Right ventricle myocardium superior (tissue), 1 donor: ENCODE measurements around the gene RPS6KC1. TPM values are rescaled to one million over a fixed set of nuclear protein-coding genes. Genes with fewer than 3 reads are reported as not detected.
A peak's percentile ranks its signal among the peaks of the same experiment; 100 is the strongest.
"Not testable (repeated sequence)": the region's sequence is repeated elsewhere in the genome, so short reads cannot be mapped to it uniquely, and the experiment has no call there.

Experiments used
- ATAC-seq: fragments of 200-7000 bp; cut with Tn5 transposase; one replicate; pipeline ENCODE4 v1.9.1; 2020; ENCODE audit warnings: mild to moderate bottlenecking; ENCODE audit not compliant: poor library complexity
- DNase-seq: peaks from one replicate; pipeline ENCODE4 v3.0.0-alpha.2; 2020
- intact Hi-C: fragments of 100-400 bp; cut with DNase I; formaldehyde crosslinking; loops from one replicate; pipeline ENCODE4 v1.11.2; 2022
- total RNA-seq: library from RNA; stranded (reverse); fragmentation: NEBNext Ultra II Directional; extraction: Animal tissue kit (Norgen Biotek cat#: 25700); gene quantifications from one replicate; pipeline ENCODE4 v1.2.1, GENCODE V29; 2021
- donor health status: DM: no; HTN: yes; CAD: no; lungs with severe emphysema.

Gene RPS6KC1
- total RNA-seq, 1 donor from 2014 or later: 9.7 TPM

DNA sequence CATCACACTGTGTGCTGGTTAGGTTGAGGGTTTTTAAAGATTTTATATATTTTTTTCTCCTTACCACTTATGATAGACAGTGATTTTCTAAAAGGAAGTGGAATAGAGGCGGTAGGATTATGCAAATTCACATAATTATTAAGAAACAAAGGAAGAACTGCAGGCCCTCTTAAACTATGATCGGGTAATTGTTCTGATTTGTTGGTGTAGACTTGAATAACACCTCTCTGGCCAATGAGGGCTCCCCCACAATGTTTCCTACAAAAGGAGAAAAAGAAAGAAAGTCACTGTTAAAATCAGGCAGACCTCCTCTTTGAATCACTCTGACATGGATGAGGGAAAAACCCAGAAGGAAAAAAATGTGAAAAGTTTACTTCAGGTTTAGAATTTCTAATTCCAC is 241.6 kb downstream of the RPS6KC1 start:
- DNase-seq (no peak), ATAC-seq (no peak)
- intact Hi-C loops: no loop called here

DNA sequence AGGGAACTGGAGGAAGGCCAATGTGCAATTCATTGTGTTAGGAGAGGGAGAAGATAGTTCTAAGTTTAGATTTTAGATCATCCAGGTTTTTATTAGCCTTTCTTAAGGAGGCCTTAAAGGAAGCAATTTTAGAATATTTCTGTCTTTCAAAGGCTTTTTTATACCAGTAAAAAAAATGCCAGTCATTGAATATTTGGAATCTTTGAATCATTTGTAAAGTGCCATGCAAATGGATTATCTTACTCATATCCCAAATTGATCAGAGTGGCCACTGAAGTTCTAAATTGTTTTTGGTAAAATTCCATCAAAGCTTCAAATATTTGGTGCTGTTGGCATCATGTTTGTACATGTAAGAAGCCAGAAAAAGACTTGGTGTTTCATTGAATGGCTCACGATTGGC is 244.8 kb downstream of the RPS6KC1 start:
- ATAC-seq (no peak), DNase-seq (no peak)
- intact Hi-C loops: no loop called here

DNA sequence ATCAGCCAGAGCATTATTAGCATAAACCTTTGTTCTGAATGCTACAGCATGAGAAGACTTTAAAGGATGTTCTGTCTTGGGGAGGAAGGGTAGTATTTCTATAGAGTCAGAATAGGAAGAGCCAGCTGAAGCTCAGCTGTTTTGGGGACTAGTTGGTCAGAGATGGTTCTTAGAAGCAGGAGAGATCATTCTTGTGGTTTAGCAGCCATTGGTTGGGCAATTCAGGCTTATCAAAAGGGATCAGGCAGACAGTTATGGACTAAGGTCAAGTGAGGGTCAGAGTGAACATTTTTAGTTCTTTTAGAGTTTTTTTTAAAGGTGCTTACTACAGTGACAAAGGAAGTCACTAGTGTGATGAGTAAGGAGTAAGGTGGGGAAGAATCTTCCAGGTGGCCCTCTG is 245.5 kb downstream of the RPS6KC1 start:
- DNase-seq: no peak
- no peak for ATAC-seq
- intact Hi-C loops: no loop called here

DNA sequence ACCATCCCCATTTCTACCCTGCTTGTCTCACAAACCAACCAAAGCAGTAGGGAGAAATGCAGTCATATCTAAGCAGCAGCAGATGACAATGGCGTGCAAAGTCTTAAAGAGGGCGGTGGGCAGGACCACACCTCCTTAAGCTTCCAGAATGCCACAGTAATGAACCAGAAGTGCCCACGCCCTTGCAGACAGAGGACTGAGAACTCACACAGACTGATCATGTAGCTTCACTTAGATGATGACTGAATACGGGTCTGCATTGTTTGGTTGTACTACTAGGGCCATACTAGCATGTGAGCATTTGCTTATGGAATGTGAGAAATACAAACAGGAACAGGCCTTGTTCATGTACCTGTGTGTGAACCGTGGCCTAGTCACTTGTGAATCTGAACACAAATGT is 246.0 kb downstream of the RPS6KC1 start:
- DNase-seq: no peak
- no peak for ATAC-seq
- intact Hi-C loops: no loop called here

DNA sequence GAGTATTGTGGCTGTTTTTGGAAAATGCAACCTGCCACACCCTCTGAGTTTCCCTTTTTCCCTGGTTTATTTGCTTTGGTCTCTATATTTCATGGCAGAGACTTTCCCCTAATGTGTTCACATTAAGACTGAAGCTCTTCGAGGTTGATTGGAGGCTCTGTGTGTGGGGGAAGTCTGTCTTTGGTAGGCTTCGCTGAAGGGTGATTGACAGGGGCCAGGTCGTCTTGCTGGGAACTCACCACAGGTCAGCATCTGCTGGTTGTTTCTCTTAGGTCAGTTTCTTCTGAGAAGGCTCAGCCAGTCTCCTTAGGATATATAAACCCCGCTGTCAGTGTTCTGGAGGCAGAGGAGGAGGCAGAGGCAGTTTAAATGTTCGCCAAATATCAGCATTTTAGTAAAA is 249.4 kb downstream of the RPS6KC1 start:
- ATAC-seq: no peak
- intact Hi-C loops: no loop called here

DNA sequence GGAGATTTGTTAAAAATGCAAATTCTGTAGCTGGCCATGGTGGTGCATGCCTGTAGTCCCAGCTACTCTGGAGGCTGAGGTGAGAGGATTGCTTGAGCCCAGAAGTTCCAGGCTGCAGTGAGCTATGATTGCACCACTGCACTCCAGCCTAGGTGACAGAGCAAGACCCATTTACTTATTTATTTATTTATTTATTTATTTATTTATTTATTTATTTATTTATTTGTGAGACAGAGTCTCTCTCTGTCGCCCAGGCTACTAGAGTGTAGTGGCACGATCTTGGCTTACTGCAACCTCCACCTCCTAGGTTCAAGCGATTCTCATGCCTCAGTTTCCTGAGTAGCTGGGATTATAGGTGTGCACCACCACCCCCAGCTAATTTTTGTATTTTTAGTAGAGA is 250.5 kb downstream of the RPS6KC1 start:
- ATAC-seq, DNase-seq, intact Hi-C loops: not testable (repeated sequence)

More for the DNA sequence above, 249.4 kb downstream of the RPS6KC1 start:
- DNase-seq: no peak

GRCh38 chr1:213303286-213303685 is 252.2 kb downstream of the RPS6KC1 start:
- intact Hi-C loops: no loop called here
- ATAC-seq (peak; percentile 60), DNase-seq (no peak)

GRCh38 chr1:213315571-213315970 is 264.5 kb downstream of the RPS6KC1 start:
- ATAC-seq (no peak), DNase-seq (no peak)
- intact Hi-C loops: no loop called here

- intact Hi-C loops, DNase-seq, ATAC-seq: not testable (repeated sequence)
Observed at GRCh38 chr1:213318458-213318857, 267.4 kb downstream of the RPS6KC1 start.

DNA sequence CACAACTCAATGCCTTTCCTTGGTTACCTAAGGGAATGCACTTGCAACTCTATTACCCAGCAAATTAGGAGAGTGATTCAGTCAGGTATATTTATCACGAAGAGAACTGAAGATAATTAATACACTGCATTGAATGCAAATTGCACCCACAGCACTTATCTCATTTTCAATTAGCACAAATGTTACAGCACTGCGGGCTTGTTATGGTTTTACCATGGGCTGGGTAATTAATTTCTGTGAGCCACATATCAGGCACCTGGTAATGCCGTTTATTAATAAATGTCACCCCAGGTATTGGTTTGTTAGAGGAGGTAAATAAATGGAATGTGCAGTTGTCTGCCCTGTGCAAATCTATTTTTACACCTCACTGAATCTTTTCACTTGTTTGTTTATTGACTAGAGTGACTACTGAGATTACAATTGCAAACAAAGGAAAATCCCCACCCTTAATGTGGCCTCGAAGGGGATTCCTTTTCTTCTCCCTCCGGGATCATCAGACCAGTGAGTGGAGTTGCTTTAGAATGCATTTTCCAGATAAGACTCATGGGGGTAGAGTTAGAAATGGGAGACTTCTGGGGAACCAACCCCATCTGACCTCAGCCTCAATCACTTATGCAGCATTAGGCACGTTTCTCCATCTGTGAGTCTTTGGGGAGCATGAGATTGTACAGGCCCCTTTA is 269.3 kb downstream of the RPS6KC1 start:
- no peak for DNase-seq
- intact Hi-C loops: no loop called here
- no peak for ATAC-seq

Other genes starting within 250 kb of the RPS6KC1 start
- gene SPATA45, start 203.6 kb upstream of the RPS6KC1 start, total RNA-seq: not detected
- gene FLVCR1, start 193.0 kb upstream of the RPS6KC1 start, total RNA-seq: 0.78 TPM
- gene VASH2, start 100.7 kb upstream of the RPS6KC1 start, total RNA-seq: 2.2 TPM
- 17.1 TPM for gene ANGEL2, start 35.4 kb upstream of the RPS6KC1 start, total RNA-seq